T-helper 1 cell treated with Interleukin-12 subunit alpha and Interleukin-12 subunit beta and Interleukin-4 antibody, amounts not matched to agents 30 μg/mL and 1 μg/mL, for 36 hours (primary cell): Measurements from ENCODE around the gene ARHGAP26.

ENCODE experiments used
- H3K27ac Mint-ChIP-seq: one replicate; pipeline ENCODE4 v1.8.0; 2021; ENCODE audit warnings: mild to moderate bottlenecking, mixed read lengths
- H3K27me3 Mint-ChIP-seq: one replicate; pipeline ENCODE4 v1.8.0; 2021; ENCODE audit warnings: low read depth, mixed read lengths
- H3K36me3 Mint-ChIP-seq: one replicate; pipeline ENCODE4 v1.8.0; 2021; ENCODE audit warnings: low read depth, mixed read lengths
- H3K4me1 Mint-ChIP-seq: one replicate; pipeline ENCODE4 v1.8.0; 2021; ENCODE audit warnings: low read depth, mixed read lengths
- H3K4me3 Mint-ChIP-seq: one replicate; pipeline ENCODE4 v1.8.0; 2021; ENCODE audit warnings: mild to moderate bottlenecking, moderate library complexity, mixed read lengths
- H3K9me3 Mint-ChIP-seq: one replicate; pipeline ENCODE4 v1.8.0; 2021; ENCODE audit warnings: mixed read lengths

The ARHGAP26 gene

DNA sequence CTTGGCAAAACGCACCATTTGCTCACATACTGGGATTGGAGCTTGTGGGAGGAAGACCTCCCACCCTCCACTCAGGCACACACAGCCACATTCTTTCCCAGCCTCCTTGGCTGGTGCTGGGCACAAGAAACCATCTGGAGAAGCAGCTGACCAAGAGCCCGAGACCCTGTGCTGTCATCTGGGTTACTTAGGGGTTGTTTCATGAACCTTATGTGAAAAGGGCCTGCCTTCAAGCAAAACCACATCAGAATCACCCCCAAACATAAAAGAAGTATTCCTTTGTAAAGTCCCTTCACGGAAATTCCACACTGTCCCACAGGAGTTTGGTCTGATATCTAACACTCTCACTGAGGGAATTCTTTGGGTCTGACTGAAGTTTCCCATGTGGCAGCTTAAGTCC is 461.2 kb downstream of the ARHGAP26 start:
- peaks cover 7% of the 10 kb centered on the region for H3K36me3 Mint-ChIP-seq
- peaks cover 35% of the 10 kb centered on the region for H3K4me1 Mint-ChIP-seq
- H3K4me3 Mint-ChIP-seq = no peak overlapping the region
- H3K9me3 Mint-ChIP-seq = peaks cover 3% of the 10 kb centered on the region
- H3K27ac Mint-ChIP-seq = no peak overlapping the region
- no peaks in the 10 kb centered on the region for H3K27me3 Mint-ChIP-seq

DNA sequence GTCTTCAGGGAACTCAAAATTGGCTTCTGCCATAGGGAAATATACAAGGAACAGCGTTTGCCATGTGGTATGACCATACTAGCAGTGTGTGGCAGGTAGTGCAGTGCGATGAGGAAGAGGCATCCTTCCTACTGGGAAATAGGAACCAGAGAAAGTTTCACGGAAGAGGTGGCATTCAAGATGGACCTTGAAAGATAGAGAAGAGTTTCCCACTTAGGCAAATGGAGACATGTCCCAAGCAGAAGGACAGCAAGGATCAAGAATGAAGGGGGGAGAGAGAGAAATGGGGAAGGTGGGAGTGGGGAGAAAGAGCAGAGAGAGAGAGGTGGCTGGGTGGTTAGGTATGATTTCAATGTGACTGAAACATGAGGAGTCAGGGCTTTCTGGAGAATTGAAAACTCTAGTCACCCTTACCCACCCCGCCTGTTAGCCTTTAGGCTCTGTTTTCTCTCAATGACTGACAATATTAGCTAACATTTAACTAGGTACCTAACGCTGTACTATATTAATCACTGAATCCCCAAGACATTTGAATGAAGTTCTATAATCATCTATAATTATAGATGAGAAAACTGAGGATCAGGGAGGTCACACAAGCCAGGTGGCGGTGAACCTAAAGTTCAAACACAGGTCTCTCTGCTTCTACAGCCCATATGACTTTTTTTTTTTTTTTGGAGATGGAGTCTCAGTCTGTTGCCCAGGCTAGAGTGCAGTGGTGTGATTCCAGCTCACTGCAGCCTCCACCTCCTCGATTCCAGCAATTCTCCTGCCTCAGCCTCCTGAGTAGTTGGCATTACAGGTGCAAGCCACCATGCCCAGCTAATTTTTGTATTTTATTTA is 462.0 kb downstream of the ARHGAP26 start:
- Mint-ChIP-seq H3K4me3 (no peak overlapping the region), H3K27ac (no peak overlapping the region), H3K36me3 (peaks cover 10% of the 10 kb centered on the region), H3K27me3 (no peaks in the 10 kb centered on the region), H3K9me3 (peaks cover 3% of the 10 kb centered on the region), H3K4me1 (peaks cover 35% of the 10 kb centered on the region)

DNA sequence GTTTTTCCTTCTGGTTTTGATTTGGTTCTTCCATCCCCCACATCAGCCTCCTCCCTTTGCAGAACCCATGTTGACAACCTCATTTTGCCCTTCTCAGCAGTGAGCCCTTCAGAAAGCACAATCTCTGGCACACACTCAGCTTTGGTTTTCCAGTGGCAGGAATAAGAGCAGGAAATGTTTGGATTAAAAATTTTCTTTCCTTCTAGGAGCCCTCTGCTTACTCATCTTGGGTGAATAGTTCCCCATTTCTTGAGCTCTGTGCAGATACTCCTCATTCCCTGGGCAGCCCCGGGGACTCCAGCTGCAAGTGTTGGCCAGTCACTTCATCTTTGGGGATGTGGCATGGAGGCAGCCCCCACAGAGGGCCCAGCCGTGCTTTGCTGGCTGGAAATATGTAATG is 462.9 kb downstream of the ARHGAP26 start:
- peaks cover 9% of the 10 kb centered on the region for H3K9me3 Mint-ChIP-seq
- no peaks in the 10 kb centered on the region for H3K27me3 Mint-ChIP-seq
- no peak overlapping the region for H3K27ac Mint-ChIP-seq
- H3K4me3 Mint-ChIP-seq = no peak overlapping the region
- H3K4me1 Mint-ChIP-seq = peaks cover 31% of the 10 kb centered on the region
- peaks cover 5% of the 10 kb centered on the region for H3K36me3 Mint-ChIP-seq

DNA sequence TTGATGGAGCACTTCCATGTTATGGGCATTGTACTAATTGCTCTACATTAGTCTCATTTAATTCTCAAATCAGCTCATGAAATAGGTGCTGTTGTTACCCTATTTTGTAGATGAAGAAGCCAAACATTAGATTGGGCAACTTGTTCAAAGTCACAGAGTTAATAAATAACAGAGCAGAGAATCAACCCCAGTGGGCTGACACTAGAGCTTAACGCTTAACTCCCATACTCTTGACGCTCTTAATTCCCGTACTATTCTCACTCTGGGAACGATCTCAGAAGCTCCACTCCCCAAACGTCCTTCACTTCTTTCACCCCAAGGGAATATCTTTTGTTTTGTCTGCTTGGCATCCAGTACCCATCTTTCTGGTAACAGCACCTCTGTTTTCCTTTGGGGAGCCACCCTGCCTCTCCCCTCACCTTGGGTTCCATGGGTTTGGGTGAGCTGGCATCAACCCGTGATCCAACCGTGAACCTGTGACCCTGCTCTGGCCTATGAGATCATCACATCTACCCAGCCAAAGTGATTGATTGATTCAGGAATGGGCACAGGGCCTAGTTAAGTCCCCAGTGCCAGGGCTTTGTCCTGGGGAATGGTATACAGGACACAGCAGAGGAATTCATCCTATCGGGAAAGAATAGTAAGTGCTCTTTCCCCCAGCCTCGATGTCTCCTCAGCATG is 464.1 kb downstream of the ARHGAP26 start:
- peaks cover 5% of the 10 kb centered on the region for H3K36me3 Mint-ChIP-seq
- H3K4me3 Mint-ChIP-seq = no peak overlapping the region
- no peak overlapping the region for H3K27ac Mint-ChIP-seq
- peaks cover 9% of the 10 kb centered on the region for H3K9me3 Mint-ChIP-seq
- H3K4me1 Mint-ChIP-seq = peaks cover 22% of the 10 kb centered on the region
- no peaks in the 10 kb centered on the region for H3K27me3 Mint-ChIP-seq

DNA sequence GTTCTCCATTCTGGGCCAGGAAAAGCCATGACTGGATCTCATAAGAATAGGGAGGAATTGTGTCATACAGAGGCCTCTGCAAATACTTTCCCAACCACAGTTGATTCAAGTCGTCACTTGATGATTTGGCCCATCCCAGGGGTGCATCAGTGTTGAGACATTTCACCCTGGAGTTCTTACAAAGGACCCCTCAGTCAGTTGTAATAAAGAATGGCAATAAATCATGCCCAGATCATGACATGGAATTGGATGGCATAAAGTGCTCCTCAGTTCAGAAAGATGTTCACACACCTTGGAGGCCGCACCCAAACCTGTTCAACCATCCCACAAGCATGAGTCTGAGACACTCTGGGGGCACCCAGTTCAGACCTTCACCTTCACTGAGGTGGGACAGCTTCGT is 465.2 kb downstream of the ARHGAP26 start:
- Mint-ChIP-seq H3K4me1 (peaks cover 11% of the 10 kb centered on the region), H3K36me3 (peaks cover 5% of the 10 kb centered on the region), H3K27me3 (no peaks in the 10 kb centered on the region), H3K27ac (no peak overlapping the region), H3K9me3 (peaks cover 9% of the 10 kb centered on the region), H3K4me3 (no peak overlapping the region)

DNA sequence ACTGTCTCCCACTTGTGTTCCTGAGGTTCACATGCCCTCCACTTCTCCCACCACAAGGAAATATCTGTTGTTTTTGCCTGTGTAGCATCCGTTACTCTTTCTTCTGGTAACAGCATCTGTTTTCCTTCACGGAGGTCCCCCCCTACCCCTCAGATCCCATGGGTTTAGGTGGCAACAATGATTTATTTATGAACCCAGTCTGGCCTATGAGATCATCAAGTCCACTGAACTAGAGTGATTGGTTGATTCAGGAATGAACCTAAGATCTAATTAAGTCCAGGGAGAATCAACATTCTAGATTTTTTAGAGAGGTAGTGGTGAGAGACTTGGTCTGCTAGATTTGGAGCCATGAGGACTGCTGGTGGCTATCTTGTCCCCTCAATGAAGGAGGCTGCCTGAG is 466.5 kb downstream of the ARHGAP26 start:
- Mint-ChIP-seq H3K4me1 (peaks cover 3% of the 10 kb centered on the region), H3K27me3 (no peaks in the 10 kb centered on the region), H3K4me3 (no peak overlapping the region), H3K36me3 (peaks cover 5% of the 10 kb centered on the region), H3K9me3 (peaks cover 9% of the 10 kb centered on the region), H3K27ac (no peak overlapping the region)

DNA sequence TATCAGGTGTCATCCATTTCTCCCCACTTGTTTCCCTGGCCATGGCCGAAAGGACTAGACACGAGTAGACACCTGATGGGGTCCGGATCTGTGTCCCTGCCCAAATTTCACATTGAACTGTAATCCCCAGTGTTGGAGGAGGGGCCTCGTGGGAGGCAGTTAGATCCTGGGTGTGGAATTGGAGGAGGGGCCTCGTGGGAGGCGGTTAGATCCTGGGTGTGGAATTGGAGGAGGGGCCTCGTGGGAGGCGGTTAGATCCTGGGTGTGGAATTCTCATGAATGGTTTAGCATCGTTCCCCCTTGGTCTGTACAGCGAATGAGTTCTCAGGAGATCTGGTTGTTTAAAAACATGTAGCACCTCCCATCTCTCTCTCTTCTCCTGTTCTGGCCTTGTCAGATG is 467.5 kb downstream of the ARHGAP26 start:
- Mint-ChIP-seq H3K27ac (no peak overlapping the region), H3K9me3 (peaks cover 9% of the 10 kb centered on the region), H3K27me3 (no peaks in the 10 kb centered on the region), H3K4me3 (no peak overlapping the region), H3K36me3 (peaks cover 5% of the 10 kb centered on the region), H3K4me1 (peaks cover 3% of the 10 kb centered on the region)

DNA sequence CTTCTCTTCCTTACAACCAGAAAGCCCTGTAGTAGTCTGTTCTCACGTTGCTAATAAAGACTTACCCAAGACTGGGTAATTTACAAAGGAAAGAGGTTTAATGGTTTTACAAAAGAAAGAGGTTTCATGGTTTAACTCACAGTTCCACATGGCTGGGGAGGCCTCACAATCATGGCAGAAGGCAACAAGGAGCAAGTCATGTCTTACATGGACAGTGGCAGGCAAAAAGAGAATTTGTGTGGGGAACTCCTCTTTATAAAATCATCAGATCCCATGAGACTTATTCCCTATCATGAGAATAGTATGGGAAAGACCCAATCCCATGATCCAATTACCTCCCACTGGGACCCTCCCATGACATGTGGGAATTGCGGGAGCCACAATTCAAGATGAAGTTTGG is 468.4 kb downstream of the ARHGAP26 start:
- Mint-ChIP-seq H3K9me3 (peaks cover 9% of the 10 kb centered on the region), H3K36me3 (peaks cover 5% of the 10 kb centered on the region), H3K27ac (no peak overlapping the region), H3K4me1 (peaks cover 3% of the 10 kb centered on the region), H3K4me3 (no peak overlapping the region), H3K27me3 (no peaks in the 10 kb centered on the region)

DNA sequence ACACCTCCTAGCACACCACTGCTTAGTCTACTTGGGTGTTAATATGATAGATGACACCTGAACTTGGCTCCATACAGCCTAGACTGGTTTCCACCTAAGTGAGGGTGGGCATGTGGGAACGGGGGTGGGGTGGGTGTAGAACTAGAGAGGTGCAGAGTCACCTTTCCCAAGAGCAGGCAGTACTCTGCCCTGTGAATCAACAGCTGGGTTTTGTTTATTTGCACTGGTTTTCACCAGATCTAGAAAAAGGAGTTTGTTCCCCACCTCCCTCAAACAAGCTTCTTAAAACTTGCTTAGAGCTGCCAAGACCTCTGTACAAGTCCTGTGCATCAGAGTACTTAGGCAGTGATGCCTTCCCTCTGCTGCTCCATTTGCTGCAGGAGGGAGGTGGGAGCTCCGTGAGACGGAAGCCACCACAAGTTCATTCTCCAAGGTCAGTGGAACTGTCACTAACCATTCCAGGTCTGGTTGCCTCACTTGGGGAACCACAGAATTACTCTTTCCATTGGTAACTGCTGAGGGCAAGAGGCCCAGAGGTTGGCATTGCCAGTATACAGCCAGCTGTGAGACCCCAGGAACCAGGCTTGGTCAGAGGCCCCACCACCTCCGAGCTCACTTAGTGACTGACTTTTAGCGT is 469.8 kb downstream of the ARHGAP26 start:
- Mint-ChIP-seq H3K4me1 (no peaks in the 10 kb centered on the region), H3K27ac (no peak overlapping the region), H3K27me3 (no peaks in the 10 kb centered on the region), H3K36me3 (peaks cover 2% of the 10 kb centered on the region), H3K9me3 (peaks cover 11% of the 10 kb centered on the region), H3K4me3 (no peak overlapping the region)

DNA sequence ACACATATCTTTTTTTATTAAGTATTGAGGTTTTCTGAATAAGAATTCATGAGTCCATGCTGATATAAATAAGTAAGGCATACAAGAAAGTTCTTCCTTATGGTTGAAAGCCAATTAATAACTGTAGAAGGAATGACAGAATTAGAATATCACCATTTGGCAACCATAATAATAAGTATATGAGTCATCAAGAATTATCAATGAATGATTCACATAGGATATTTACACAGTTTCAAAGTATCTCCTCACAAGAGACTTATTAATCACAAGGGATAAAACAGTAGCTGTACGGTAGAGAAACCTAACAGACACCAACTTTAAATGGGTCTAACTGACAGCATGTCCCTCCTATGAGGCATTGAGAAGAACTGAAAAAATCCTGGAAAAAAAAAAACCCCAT is 471.7 kb downstream of the ARHGAP26 start:
- Mint-ChIP-seq H3K4me1 (no peaks in the 10 kb centered on the region), H3K27ac (no peak overlapping the region), H3K4me3 (no peak overlapping the region), H3K27me3 (no peaks in the 10 kb centered on the region), H3K36me3 (no peaks in the 10 kb centered on the region), H3K9me3 (peaks cover 24% of the 10 kb centered on the region)

DNA sequence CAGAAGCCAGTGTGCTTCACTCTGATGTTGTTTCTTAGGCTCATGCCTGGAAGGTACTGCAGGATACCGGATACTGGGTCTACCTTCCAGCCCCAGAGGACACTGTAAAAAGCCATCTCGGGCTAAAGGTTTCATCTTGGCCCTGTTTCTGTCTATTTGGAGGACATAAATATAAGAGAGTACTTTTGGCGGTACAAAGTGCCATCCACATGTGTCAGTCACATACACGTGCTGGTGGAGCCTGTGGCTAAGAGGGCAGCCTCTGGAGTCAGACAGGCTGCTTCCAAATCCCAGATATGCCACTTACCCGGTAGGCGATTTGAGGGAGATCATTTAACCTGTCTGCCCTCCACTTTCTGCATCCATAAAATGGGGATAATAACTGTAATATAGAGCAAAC is 472.9 kb downstream of the ARHGAP26 start:
- Mint-ChIP-seq H3K4me1 (no peaks in the 10 kb centered on the region), H3K27me3 (no peaks in the 10 kb centered on the region), H3K9me3 (peaks cover 24% of the 10 kb centered on the region), H3K27ac (no peak overlapping the region), H3K36me3 (no peaks in the 10 kb centered on the region), H3K4me3 (no peak overlapping the region)

DNA sequence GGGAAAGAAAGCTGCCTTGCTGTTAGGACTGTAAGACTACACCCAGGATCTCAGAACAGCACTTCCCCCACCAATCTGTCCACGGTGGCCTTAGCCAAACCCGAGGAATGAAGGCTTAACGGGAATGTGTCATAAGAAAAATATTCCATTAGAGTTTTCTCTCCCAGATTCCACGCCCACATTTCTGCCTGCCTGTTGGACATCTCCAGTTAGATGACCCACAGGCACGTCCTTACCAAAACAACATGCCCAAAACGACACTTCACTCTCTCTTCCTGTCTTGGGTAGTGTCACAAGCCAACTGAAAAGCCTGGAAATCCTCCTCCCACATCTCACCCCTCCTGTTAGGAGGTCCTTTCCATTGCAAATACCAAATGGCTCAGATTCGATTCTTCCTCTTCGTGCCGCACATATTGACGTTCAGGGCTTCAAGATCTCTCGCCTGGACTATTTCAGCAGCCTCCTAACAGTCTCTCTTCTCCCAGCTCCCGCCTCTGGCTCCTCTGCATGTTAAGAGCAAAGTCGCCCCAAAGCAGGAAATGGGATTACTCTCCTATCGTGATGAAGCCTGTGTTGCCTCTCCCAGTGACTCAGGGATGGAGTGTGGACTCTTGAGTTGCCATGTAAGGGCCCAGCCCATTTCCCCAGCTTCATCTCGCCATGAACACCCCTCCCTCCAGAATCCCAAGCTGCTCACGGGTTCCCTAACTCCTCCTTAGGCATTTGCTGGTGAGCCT is 474.0 kb downstream of the ARHGAP26 start:
- no peak overlapping the region for H3K27ac Mint-ChIP-seq
- no peaks in the 10 kb centered on the region for H3K4me1 Mint-ChIP-seq
- H3K27me3 Mint-ChIP-seq = no peaks in the 10 kb centered on the region
- H3K36me3 Mint-ChIP-seq = no peaks in the 10 kb centered on the region
- no peak overlapping the region for H3K4me3 Mint-ChIP-seq
- peaks cover 24% of the 10 kb centered on the region for H3K9me3 Mint-ChIP-seq

DNA sequence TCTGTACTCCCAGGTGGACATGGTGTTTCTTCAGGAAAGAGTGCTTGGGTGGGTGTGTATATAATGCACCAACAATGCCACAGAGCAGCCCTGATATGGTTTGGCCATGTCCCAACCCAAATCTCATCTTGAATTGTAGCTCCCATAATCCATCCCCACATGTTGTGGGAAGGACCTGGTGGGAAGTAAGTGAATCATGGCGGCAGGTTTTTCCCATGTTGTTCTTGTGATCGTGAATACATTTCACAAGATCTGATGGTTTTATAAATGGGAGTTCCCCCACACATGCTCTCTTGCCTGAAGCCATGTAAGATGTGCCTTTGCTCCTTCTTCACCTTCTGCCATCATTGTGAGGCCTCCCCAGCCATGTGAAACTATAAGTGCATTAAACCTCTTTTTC is 474.8 kb downstream of the ARHGAP26 start:
- Mint-ChIP-seq H3K27ac (no peak overlapping the region), H3K4me1 (no peaks in the 10 kb centered on the region), H3K27me3 (no peaks in the 10 kb centered on the region), H3K9me3 (peaks cover 24% of the 10 kb centered on the region), H3K36me3 (no peaks in the 10 kb centered on the region), H3K4me3 (no peak overlapping the region)

DNA sequence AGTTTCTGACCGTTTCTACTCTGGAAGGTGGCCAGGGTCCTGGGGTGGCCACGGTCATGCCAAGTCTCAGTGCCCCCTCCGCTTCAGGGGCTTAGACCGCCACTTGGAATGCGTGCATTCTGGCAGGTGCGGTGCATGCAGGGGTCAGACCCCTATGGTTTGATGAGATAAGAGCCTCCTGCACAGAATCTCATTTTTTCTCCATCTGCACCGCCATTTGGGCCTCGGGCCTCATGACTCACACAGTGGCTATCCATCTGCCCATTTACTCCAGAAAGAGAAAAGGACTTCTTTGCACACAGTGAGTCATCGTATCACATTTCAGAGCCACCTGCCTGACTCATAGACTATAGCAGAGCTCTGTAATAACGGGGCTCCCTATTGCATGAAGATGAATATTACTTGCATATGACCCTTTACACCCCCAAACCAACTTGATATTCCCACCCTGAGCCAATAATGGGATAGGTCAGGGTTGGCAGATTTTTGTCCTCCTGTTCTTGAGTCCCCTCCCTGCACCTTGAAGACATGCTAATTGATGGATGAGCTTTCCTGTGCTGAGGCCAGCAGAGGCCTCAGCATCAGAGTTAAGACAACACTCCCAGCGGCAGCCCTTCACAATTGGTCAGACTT is 475.9 kb downstream of the ARHGAP26 start:
- no peaks in the 10 kb centered on the region for H3K4me1 Mint-ChIP-seq
- no peaks in the 10 kb centered on the region for H3K27me3 Mint-ChIP-seq
- no peak overlapping the region for H3K4me3 Mint-ChIP-seq

More for the DNA sequence above, 475.9 kb downstream of the ARHGAP26 start:
- Mint-ChIP-seq H3K9me3 (peaks cover 24% of the 10 kb centered on the region), H3K36me3 (no peaks in the 10 kb centered on the region), H3K27ac (no peak overlapping the region)
